HUES64 (cell line): ENCODE data around the gene ZC3H4.

ENCODE experiments used
- H3K27ac ChIP-seq: 2 replicates; pipeline ENCODE4 v1.7.0; 2013; ENCODE audit warnings: low read depth, low read length, inconsistent platforms
- H3K27me3 ChIP-seq: 2 replicates; pipeline ENCODE4 v1.6.1; 2013; ENCODE audit warnings: mild to moderate bottlenecking, low read length; ENCODE audit not compliant: insufficient read depth
- H3K36me3 ChIP-seq: 2 replicates; pipeline ENCODE4 v1.6.1; 2013; ENCODE audit warnings: mild to moderate bottlenecking, low read length; ENCODE audit not compliant: insufficient read depth
- H3K4me1 ChIP-seq: 2 replicates; pipeline ENCODE4 v1.6.1; 2013; ENCODE audit warnings: mild to moderate bottlenecking, low read length, moderate library complexity; ENCODE audit not compliant: insufficient read depth
- H3K4me3 ChIP-seq: 2 replicates; pipeline ENCODE4 v1.5.1; 2013; ENCODE audit warnings: mild to moderate bottlenecking, low read length, moderate library complexity
- H3K9ac ChIP-seq: 2 replicates; pipeline ENCODE4 v1.6.1; 2013; ENCODE audit warnings: mild to moderate bottlenecking, low read depth, low read length
- H3K9me3 ChIP-seq: 2 replicates; pipeline ENCODE4 v1.6.1; 2013; ENCODE audit warnings: low read depth, low read length; ENCODE audit not compliant: insufficient read depth
- WGBS: fragments of 150-250, 120-280 bp; methylation state at CpG from one replicate; pipeline ENCODE4 v1.1.7; 2013; ENCODE audit warnings: missing lambda C conversion rate; 5-methylcytosine and 5-hydroxymethylcytosine counted together

Gene ZC3H4

DNA sequence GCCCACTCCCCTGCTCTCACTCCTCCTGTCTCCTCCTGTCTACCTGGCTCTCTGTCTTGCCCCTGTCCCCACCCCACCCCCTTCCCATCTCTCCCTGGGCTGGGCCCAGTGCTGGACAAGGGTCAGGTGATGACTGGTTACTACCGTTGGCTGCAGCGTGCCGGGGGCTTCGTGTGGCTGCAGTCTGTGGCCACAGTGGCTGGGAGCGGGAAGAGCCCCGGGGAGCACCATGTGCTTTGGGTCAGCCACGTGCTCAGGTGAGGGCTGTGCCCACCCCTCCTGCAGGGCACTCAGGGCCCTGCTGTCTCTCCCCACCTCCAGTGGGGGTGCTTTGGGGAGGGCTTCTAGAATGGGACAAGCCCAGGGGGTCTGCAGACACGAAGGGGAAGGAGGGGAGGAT is 72.7 kb downstream of the ZC3H4 start:
- Histone ChIP-seq H3K36me3 (0 out of 2 replicates have a peak, but pooled peaks cover 5% of the 10 kb centered on the region), H3K4me1 (peaks cover 5% of the 10 kb centered on the region; the same call in 1 of the 2 replicates), H3K9me3 (no peaks in the 10 kb centered on the region), H3K27ac (no peak overlapping the region), H3K9ac (no peak overlapping the region), H3K4me3 (no peak overlapping the region), H3K27me3 (no peaks in the 10 kb centered on the region)
- WGBS = 89% methylated on average over 8 of the region's 8 CpGs

DNA sequence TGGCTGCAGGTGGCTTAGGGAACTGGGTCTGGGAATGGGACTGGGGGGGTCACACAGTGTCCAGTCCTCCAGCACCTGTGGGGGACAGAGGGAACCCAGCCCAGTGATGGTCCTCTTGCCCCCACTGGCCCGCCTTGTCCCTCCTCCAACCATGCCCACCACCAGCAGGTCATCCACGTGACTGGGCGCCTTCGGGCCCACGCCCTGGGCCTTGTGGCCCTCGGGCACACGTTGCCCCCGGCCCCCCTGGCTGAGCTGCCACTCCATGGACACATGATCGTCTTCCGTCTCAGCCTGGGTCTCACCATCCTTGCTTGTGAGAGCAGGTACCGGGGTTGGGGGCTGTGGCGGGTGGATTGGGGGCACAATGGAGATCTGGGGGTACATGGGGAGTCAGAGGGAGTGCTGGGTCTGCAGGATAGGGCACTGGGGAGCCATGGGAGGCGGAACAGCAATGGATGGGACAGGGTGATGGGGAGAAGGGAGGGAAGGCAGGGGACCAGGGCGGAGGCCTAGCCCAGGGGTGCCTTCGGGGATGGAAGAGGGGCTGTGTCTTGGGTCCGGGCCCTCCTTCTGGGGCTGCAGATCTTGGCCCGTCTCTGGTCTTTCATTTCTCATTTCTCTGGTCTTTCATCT is 74.2 kb downstream of the ZC3H4 start:
- Histone ChIP-seq H3K4me3 (no peak overlapping the region), H3K27me3 (no peaks in the 10 kb centered on the region), H3K36me3 (0 out of 2 replicates have a peak, but pooled peaks cover 5% of the 10 kb centered on the region), H3K4me1 (peaks cover 5% of the 10 kb centered on the region; the same call in 1 of the 2 replicates), H3K27ac (no peak overlapping the region), H3K9ac (no peak overlapping the region), H3K9me3 (no peaks in the 10 kb centered on the region)
- 94% methylated on average over 17 of the region's 17 CpGs for WGBS

DNA sequence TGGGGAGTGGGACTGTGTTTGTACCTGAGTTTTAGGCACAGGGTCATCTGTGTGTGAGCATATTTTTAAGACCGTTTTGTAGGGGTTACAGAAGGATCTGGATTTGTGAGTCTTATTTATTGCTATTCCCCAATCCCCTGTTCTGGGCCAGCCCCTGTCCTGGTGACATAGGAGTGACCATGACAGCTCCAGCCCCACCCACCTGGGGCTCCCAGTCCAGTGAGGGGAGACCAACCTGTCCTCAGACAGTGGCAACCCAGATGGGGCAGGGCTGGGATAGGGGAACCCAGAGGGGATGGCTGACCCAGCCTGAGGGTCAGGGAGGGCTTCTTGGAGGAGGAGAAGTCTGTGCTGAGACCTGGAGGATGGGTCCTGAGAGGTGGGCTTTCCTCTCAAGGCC is 75.8 kb downstream of the ZC3H4 start:
- no peak overlapping the region for H3K4me3 ChIP-seq
- H3K36me3 ChIP-seq = no peaks in the 10 kb centered on the region
- H3K27me3 ChIP-seq = no peaks in the 10 kb centered on the region
- H3K27ac ChIP-seq = no peak overlapping the region
- H3K4me1 ChIP-seq = peaks cover 5% of the 10 kb centered on the region; the same call in 1 of the 2 replicates
- 80% methylated on average over 1 of the region's 1 CpG for WGBS
- H3K9ac ChIP-seq = no peak overlapping the region
- H3K9me3 ChIP-seq = no peaks in the 10 kb centered on the region

DNA sequence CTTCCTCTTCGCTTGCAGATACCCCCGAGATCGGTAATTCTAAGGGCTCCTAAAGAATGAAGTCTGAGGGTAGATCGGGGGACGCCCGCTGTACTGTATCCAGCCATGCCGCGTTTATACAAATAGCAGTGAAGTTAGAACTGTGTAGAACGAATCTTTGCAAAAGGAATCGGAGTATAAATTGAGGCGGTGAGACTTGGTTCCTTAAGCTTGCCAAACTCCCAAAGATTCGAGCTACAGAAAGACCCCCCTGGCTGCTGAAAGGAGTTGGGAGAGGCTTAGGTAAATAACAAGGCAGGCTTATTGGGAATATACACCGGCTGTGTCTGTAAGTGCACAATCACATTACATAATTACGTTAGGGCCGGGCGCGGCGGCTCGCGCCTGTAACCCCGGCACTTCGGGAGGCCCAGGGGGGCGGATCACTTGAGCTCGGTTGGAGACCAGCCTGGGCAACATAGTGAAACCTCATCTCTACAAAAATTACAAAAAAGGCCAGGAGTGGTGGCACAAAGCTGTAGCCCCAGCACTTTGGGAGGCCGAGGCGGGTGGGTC is 77.4 kb downstream of the ZC3H4 start:
- Histone ChIP-seq H3K4me3 (peak overlapping the region; percentile 60), H3K4me1 (peaks cover 8% of the 10 kb centered on the region; the same call in 1 of the 2 replicates), H3K9me3 (no peaks in the 10 kb centered on the region), H3K36me3 (no peaks in the 10 kb centered on the region), H3K27ac (no peak overlapping the region), H3K9ac (peak overlapping the region; percentile 41; the same call in 1 of the 2 replicates), H3K27me3 (no peaks in the 10 kb centered on the region)
- WGBS = 39% methylated on average over 25 of the region's 26 CpGs

DNA sequence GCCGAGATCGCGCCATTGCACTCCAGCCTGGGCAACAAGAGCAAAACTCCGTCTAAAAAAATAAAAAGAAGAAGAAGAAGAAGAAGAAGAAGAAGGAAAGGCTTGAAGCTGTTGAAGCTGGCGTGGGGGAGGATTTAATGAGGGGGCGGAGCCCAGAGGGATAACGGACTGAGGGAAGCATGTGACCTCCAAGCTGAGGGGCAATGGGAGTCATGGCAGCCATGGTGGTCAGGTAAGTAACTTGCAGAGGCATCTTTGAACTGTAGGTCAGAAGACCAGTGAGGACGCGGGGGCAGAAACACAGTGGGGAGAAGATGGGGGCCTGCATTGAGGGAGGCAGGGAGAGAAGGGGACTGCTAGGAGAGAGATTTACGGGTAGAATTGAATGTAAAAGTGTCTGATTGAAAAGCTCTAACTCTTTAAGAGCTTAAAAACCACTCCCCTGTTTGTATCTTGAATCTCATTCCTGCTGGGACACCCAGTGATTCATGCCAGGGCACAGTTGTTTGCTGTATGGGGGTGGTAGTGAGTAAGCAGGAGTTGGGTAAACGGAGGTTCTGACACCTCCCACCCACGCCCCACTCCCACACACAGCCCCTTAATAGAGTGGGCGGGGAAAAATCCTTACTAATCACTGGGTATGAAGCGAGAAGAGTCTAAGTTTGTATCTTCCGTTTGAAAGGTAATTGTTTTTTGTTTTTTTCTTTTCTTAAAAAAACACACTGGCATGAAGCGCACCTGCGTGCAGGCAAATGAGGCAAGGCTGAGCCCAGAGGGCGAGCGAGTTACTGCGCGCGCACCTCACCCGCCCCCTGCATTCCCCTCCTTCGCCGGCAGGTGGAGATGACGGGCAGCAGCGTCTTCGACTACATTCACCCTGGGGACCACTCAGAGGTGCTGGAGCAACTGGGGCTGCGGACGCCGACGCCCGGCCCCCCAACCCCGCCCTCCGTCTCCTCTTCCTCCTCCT is 78.2 kb downstream of the ZC3H4 start:
- Histone ChIP-seq H3K4me3 (peak overlapping the region; percentile 60), H3K4me1 (peaks cover 8% of the 10 kb centered on the region; the same call in 1 of the 2 replicates), H3K9ac (peak overlapping the region; percentile 41), H3K36me3 (no peaks in the 10 kb centered on the region), H3K27ac (peak overlapping the region; percentile 39; the same call in 1 of the 2 replicates), H3K27me3 (peaks cover 3% of the 10 kb centered on the region; the same call in 1 of the 2 replicates), H3K9me3 (no peaks in the 10 kb centered on the region)
- WGBS = 11% methylated on average over 30 of the region's 35 CpGs

DNA sequence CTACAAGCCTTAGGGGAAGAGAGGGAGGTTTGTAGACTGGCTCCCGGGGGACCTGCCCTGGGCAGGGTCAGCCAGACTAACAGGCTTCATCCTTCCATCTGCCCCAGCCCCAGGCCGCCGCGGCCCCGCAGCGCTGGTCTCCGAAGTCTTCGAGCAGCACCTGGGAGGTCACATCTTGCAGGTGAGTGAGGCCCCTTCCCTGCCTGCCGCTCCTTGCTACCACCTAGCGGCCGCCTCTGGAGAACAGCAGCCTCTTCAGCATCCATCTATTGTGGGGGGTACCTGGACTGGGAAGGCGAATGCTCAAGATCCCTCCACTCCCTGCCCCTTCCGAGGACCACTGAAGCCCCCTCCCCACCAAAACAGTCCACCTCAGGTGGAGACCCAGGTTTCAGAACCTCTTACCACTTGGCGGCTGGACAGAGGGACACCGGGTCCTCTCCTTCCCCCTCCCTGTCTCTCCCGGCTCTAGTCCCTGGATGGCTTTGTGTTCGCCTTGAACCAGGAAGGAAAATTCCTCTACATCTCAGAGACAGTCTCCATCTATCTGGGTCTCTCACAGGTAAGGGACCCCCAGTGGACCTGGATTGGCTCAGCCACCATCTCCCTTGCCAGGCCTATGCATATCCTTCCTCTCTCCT is 81.3 kb downstream of the ZC3H4 start:
- no peaks in the 10 kb centered on the region for H3K36me3 ChIP-seq
- no peaks in the 10 kb centered on the region for H3K9me3 ChIP-seq
- peaks cover 8% of the 10 kb centered on the region; the same call in 1 of the 2 replicates for H3K4me1 ChIP-seq
- H3K27me3 ChIP-seq = peaks cover 11% of the 10 kb centered on the region
- 24% methylated on average over 17 of the region's 17 CpGs for WGBS
- no peak overlapping the region for H3K4me3 ChIP-seq
- H3K27ac ChIP-seq = no peak overlapping the region
- H3K9ac ChIP-seq = no peak overlapping the region

DNA sequence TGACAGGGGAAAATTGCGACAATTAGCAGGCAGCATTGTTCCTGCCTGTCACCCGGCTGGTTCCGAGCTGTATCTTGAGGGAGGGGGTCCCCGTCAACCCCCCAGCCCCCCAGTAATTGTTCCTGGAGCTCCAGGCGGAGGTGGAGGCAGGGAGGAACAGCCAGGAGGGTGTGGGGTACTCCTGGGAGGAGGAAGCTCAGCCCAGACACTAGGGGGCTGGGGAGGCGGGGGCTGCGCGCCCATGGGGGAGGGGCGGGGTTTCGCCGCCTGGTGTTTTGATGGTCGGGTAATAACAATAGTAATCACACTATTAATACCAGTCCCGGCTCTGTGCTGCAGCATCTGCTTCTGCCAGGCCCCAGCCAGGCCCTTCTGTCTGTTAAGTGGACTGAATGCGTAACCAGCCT is 85.4 kb downstream of the ZC3H4 start:
- H3K27me3 ChIP-seq = peaks cover 32% of the 10 kb centered on the region
- H3K27ac ChIP-seq = no peak overlapping the region
- 26% methylated on average over 8 of the region's 14 CpGs for WGBS
- no peaks in the 10 kb centered on the region for H3K9me3 ChIP-seq
- no peaks in the 10 kb centered on the region for H3K36me3 ChIP-seq
- no peak overlapping the region for H3K4me3 ChIP-seq
- H3K9ac ChIP-seq = no peak overlapping the region
- H3K4me1 ChIP-seq = 0 out of 2 replicates have a peak, but pooled peaks cover 4% of the 10 kb centered on the region

DNA sequence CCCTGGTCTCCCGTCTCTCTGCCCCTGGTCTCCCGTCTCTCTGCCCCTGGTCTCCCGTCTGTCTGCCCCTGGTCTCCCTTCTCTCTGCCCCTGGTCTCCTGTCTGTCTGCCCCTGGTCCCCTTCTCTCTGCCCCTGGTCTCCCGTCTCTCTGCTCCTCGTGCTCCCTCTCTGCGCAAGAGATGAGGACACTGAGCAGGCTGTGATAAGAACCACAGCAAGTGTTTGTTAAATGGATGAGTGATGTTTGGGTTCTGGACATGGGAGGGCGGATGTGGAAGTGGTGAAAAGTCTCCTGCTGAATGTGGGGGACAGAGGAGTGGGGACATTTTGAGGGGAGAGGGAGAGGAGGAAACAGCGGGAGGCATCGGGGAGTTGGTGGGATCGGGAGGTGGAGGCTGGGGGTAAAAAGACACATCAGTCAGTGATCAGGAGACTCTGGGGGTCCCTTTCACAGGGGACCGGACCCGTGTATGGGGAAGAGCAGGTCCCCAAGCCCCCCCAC is 85.9 kb downstream of the ZC3H4 start:
- H3K4me1 ChIP-seq = peaks cover 9% of the 10 kb centered on the region; the same call in 1 of the 2 replicates
- no peak overlapping the region for H3K27ac ChIP-seq
- no peaks in the 10 kb centered on the region for H3K9me3 ChIP-seq
- H3K9ac ChIP-seq = no peak overlapping the region
- 65% methylated on average over 12 of the region's 12 CpGs for WGBS
- H3K4me3 ChIP-seq = no peak overlapping the region
- H3K27me3 ChIP-seq = peaks cover 37% of the 10 kb centered on the region
- no peaks in the 10 kb centered on the region for H3K36me3 ChIP-seq

DNA sequence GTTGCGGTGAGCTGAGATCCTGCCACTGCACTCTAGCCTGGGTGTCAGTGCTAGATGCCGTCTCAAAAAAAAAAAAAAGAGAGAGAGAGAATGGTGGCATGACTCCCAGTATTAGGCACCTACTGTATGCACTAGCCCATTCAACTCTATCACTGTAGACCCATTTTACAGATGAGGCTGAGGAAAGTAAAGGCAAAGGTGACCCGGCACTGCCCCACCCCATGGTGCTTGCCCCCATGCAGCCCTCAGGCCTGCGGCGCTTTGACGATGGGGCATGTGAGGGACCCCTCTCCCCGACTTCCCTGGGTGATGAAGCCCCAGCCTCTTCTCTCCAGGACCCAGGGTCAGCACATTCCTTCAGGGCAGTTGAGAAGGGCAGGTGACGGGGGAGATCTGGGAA is 86.7 kb downstream of the ZC3H4 start:
- Histone ChIP-seq H3K27ac (no peak overlapping the region), H3K9ac (no peak overlapping the region), H3K4me1 (peaks cover 9% of the 10 kb centered on the region; the same call in 1 of the 2 replicates), H3K4me3 (no peak overlapping the region), H3K27me3 (peaks cover 45% of the 10 kb centered on the region), H3K9me3 (no peaks in the 10 kb centered on the region), H3K36me3 (no peaks in the 10 kb centered on the region)
- 96% methylated on average over 8 of the region's 8 CpGs for WGBS

DNA sequence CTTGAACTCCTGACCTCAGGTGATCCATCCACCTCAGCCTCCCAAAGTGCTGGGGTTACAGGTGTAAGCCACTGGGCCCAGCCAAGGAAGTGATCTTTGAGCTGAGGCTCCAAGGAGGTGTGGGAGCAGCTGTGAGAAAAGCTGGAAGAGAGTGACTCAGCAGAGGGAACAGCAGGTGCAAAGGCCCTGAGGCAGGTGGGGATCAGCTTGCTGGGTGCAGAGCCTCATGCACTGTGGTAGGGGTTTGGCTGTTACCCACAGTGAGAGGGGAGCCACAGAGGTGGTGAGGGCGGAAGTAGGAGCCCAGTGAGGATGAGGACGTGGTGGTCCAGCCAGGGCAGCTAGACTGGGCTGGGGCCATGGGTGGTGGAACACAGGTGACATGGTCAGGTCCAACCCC is 87.4 kb downstream of the ZC3H4 start:
- Histone ChIP-seq H3K9me3 (no peaks in the 10 kb centered on the region), H3K36me3 (no peaks in the 10 kb centered on the region), H3K4me3 (no peak overlapping the region), H3K27me3 (peaks cover 52% of the 10 kb centered on the region), H3K27ac (no peak overlapping the region), H3K9ac (no peak overlapping the region), H3K4me1 (peaks cover 7% of the 10 kb centered on the region; the same call in 1 of the 2 replicates)
- 85% methylated on average over 2 of the region's 2 CpGs for WGBS
